Middle frontal gyrus (tissue), 1 donor: ENCODE measurements around the gene QPRT.
A peak's percentile ranks its signal among the peaks of the same experiment; 100 is the strongest.
"Not testable (repeated sequence)": the region's sequence is repeated elsewhere in the genome, so short reads cannot be mapped to it uniquely, and the experiment has no call there.

Experiments
- DNase-seq: peaks from one replicate; pipeline ENCODE4 v3.0.0-alpha.2; 2015; ENCODE audit warnings: low spot score; ENCODE audit errors: extremely low spot score

Gene QPRT

GRCh38 chr16:29662729-29663015, 16.3 kb upstream of the QPRT start:
- no peak for DNase-seq

GRCh38 chr16:29663016-29663806, 15.8 kb upstream of the QPRT start, which contains the start of gene SPN:
Gene SPN, plus strand, starts transcription at chr16:29663247. Its CDS starts 482 bp downstream, at chr16:29663729.
- no peak for DNase-seq

- DNase-seq: no peak
Observed at GRCh38 chr16:29663807-29664090, 15.2 kb upstream of the QPRT start.

GRCh38 chr16:29664091-29664921, 14.7 kb upstream of the QPRT start:
- no peak for DNase-seq

GRCh38 chr16:29665294-29666077, 13.5 kb upstream of the QPRT start:
- no peak for DNase-seq

- not testable (repeated sequence) for DNase-seq
Observed at GRCh38 chr16:29667322-29667610, 11.7 kb upstream of the QPRT start.

GRCh38 chr16:29667755-29668154, 11.2 kb upstream of the QPRT start:
- no peak for DNase-seq

GRCh38 chr16:29668267-29668666, 10.7 kb upstream of the QPRT start:
- DNase-seq: no peak

- no peak for DNase-seq
Observed at GRCh38 chr16:29673501-29673900, 5.5 kb upstream of the QPRT start.

GRCh38 chr16:29674188-29674587, 4.8 kb upstream of the QPRT start:
- DNase-seq: peak; percentile 72

- DNase-seq: no peak
Observed at GRCh38 chr16:29675811-29676643, 3.0 kb upstream of the QPRT start.

- no peak for DNase-seq
Observed at GRCh38 chr16:29676989-29677785, 1.8 kb upstream of the QPRT start.

GRCh38 chr16:29680180-29680598, 1.2 kb downstream of the QPRT start:
- DNase-seq: no peak

- no peak for DNase-seq
Observed at GRCh38 chr16:29683543-29684090, 4.6 kb downstream of the QPRT start.

- DNase-seq: no peak
Observed at GRCh38 chr16:29684679-29685078, 5.7 kb downstream of the QPRT start.

- DNase-seq: no peak
Observed at GRCh38 chr16:29686740-29687332, 7.9 kb downstream of the QPRT start.

- DNase-seq: no peak
Observed at GRCh38 chr16:29687755-29688154, 8.8 kb downstream of the QPRT start.

- DNase-seq: no peak
Observed at GRCh38 chr16:29688172-29688571, 9.2 kb downstream of the QPRT start.

GRCh38 chr16:29689490-29690351, 10.7 kb downstream of the QPRT start:
- not testable (repeated sequence) for DNase-seq
